Mucosa of rectum (tissue), 2 donors: ENCODE data around the gene BARHL1.

Source experiments
- H3K27ac ChIP-seq, 2 donors: one replicate each; pipeline ENCODE4 v1.7.0; 2013; ENCODE audit warnings: inconsistent platforms in 2 of 2, low read depth in 2 of 2, low read length in 2 of 2
- H3K27me3 ChIP-seq, 2 donors: one replicate each; pipeline ENCODE4 v1.7.0; 2013; ENCODE audit warnings: low read length in 2 of 2; ENCODE audit not compliant: control insufficient read depth in 2 of 2, insufficient read depth in 2 of 2
- H3K36me3 ChIP-seq, 2 donors: one replicate each; pipeline ENCODE4 v1.7.0; 2013; ENCODE audit warnings: low read length in 2 of 2; ENCODE audit not compliant: control insufficient read depth in 2 of 2, insufficient read depth in 2 of 2
- H3K4me1 ChIP-seq, 2 donors: one replicate each; pipeline ENCODE4 v1.7.0; 2013; ENCODE audit warnings: low read length in 2 of 2, mild to moderate bottlenecking in 1 of 2; ENCODE audit not compliant: control insufficient read depth in 2 of 2, insufficient read depth in 2 of 2
- H3K4me3 ChIP-seq, 2 donors: one replicate each; pipeline ENCODE4 v1.7.0; 2013; ENCODE audit warnings: low read length in 2 of 2
- H3K9ac ChIP-seq, 2 donors: one replicate each; pipeline ENCODE4 v1.7.0; 2013; ENCODE audit warnings: low read length in 2 of 2, low read depth in 1 of 2, mild to moderate bottlenecking in 1 of 2
- H3K9me3 ChIP-seq, 2 donors: one replicate each; pipeline ENCODE4 v1.7.0; 2013; ENCODE audit warnings: low read length in 2 of 2; ENCODE audit not compliant: control insufficient read depth in 2 of 2
- donor health status: healthy.
- donor health status: Normal muscosa, but diverticular disease.

BARHL1 gene

DNA sequence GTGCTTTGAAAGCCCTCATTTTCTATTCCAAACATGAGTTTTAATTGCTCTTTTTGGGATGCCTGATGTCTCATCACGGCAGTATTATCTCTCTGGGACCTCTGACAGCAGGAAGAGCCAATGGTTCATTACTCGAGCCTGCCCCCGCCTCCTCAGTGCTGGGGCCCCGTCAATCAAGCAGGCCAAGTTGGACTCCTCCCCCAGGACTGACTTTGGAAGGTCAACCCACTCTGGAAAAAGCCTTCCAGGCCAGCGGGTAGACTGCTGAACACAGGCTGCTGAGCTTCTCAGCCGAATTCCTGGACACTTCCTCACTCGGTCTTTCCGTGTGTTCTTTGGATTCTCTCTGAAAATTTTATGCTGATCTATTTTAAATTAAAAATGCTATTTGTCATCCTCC, 9.5 kb upstream of the BARHL1 start:
- Histone ChIP-seq H3K4me1 (no peaks in the 10 kb centered on the region), H3K27ac (no peak overlapping the region), H3K27me3 (peaks cover 10% of the 10 kb centered on the region in 2 donors), H3K9me3 (no peaks in the 10 kb centered on the region), H3K9ac (no peak overlapping the region), H3K4me3 (no peak overlapping the region), H3K36me3 (no peaks in the 10 kb centered on the region)

DNA sequence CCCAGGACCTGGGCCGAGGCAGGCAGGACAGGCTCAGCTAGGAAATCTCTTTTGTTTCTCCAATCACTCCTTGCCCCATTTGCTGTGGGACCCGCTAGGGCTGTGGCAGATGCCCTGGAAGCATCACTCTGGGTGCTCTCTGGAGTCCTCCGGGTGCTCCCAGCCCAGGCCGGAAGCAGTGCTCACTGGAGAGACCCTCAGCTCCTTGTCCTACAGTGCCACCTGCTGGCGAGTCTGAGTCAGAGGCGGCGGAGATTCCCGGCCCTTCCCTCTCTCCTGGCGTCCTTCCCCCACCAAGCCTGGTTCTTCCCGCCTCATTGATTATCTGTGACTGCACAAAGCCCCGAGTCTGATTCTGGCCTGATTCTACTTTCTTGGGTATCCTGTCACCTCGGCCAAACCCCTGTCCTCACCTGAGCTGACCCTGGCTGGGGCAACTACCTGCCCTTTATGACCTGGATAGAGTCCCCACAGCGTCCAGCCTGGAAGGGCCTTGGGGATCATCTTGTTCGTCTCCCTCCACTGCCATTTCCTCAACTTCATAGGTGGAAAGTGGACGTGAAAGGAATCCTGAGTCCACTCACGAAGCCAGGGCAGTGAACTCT, 7.3 kb upstream of the BARHL1 start:
- Histone ChIP-seq H3K4me1 (no peaks in the 10 kb centered on the region), H3K36me3 (no peaks in the 10 kb centered on the region), H3K27me3 (peaks cover 27 to 28% of the 10 kb centered on the region in 2 donors), H3K9me3 (no peaks in the 10 kb centered on the region), H3K4me3 (no peak overlapping the region), H3K9ac (no peak overlapping the region), H3K27ac (no peak overlapping the region)

DNA sequence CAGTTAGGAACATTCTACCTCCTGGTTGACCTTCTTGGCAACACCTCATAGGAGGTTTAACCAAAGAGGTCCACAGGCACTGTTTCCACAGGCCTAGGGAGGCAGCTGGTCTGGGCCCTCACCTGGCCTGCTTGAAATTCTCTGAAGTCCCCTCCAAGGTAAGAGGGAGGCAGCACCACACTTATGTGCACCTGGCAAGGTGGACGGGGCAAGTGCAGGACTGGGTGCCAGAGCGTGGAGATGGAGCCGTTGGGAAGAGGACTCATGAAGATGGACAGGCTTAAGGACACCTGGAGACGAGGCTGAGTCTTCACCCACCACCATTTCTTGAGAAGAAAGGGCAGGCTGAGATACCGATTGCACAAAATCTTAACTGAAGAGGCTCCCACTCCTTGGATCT, 6.6 kb upstream of the BARHL1 start:
- Histone ChIP-seq H3K4me3 (no peak overlapping the region), H3K27ac (no peak overlapping the region), H3K36me3 (no peaks in the 10 kb centered on the region), H3K27me3 (peaks cover 28 to 33% of the 10 kb centered on the region in 2 donors), H3K4me1 (no peaks in the 10 kb centered on the region), H3K9me3 (no peaks in the 10 kb centered on the region), H3K9ac (no peak overlapping the region)

DNA sequence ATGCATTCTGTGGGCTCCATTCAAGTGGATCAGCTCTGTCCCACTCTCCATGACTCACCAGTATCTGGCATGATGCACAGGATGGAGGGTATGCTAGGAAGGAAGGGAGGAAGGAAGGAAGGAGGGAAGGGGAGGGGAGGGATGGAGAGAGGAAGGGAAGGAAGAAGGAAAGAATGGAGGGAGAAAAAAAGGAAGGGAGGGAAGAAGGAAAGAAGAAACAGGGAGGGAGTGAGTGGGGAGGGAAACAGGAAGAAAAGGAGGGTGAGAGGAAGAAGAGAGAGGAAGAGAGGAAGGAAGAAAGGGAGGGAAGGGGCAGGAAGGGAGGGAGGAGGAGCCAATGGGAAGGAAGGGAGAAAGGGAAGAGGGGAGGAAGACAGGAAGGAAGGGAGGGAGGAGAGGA, 5.3 kb upstream of the BARHL1 start:
- Histone ChIP-seq H3K4me3 (no peak overlapping the region), H3K9me3 (no peaks in the 10 kb centered on the region), H3K27me3 (peaks cover 39 to 42% of the 10 kb centered on the region in 2 donors), H3K36me3 (no peaks in the 10 kb centered on the region), H3K9ac (no peak overlapping the region), H3K4me1 (no peaks in the 10 kb centered on the region), H3K27ac (no peak overlapping the region)

DNA sequence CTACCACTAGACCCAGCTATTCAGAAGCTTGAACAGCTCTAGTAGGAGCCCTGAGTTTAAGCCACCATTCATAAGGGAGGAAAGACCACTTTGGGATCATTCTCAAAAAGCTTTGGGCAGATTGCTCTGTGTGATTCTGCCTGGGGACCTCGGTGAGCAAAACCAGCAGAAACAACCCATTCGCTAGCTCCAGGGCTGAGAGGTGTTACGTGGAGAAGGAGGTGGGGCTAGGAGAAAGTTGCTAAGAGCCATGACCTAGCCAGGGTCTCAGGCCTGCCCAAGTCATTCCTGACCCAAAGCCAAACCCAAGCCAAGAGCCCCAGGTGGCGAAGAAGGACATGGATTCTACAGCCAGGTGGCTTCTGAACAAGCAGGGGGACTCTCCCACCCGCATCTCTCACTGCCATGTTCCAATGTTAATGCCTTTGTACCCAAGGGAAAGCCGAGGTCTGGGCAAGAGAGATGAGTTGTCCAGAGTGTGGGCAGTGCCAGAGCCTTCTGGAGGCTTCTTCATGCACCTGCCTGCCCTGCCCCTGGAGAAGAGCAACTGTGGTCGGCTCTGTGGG, 4.0 kb upstream of the BARHL1 start:
- no peak overlapping the region for H3K9ac ChIP-seq
- no peak overlapping the region for H3K4me3 ChIP-seq
- H3K9me3 ChIP-seq: no peaks in the 10 kb centered on the region
- peaks cover 49 to 53% of the 10 kb centered on the region in 2 donors for H3K27me3 ChIP-seq
- no peaks in the 10 kb centered on the region for H3K4me1 ChIP-seq
- no peaks in the 10 kb centered on the region for H3K36me3 ChIP-seq
- no peak overlapping the region for H3K27ac ChIP-seq

DNA sequence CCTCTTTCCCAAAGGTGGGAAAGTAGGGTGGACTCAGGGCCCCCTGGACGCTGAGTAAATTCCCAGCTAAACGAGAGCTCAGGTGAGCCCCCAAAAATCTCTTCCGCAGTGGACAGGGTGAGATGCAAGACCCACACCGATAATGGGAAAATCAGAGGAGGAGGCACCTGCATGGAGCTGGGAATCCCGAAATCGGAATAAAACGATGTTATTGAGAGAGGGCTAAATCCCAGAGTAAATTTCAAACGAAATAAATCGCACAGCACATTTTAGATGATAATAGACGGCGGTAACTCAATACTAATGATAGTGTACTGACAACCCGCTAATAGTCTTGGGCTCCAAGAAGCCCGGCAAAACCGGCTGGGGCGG, 3.0 kb upstream of the BARHL1 start:
- Histone ChIP-seq H3K9ac (no peak overlapping the region), H3K9me3 (no peaks in the 10 kb centered on the region), H3K27ac (no peak overlapping the region), H3K27me3 (peaks cover 57 to 62% of the 10 kb centered on the region in 2 donors), H3K4me1 (no peaks in the 10 kb centered on the region), H3K4me3 (no peak overlapping the region), H3K36me3 (no peaks in the 10 kb centered on the region)

DNA sequence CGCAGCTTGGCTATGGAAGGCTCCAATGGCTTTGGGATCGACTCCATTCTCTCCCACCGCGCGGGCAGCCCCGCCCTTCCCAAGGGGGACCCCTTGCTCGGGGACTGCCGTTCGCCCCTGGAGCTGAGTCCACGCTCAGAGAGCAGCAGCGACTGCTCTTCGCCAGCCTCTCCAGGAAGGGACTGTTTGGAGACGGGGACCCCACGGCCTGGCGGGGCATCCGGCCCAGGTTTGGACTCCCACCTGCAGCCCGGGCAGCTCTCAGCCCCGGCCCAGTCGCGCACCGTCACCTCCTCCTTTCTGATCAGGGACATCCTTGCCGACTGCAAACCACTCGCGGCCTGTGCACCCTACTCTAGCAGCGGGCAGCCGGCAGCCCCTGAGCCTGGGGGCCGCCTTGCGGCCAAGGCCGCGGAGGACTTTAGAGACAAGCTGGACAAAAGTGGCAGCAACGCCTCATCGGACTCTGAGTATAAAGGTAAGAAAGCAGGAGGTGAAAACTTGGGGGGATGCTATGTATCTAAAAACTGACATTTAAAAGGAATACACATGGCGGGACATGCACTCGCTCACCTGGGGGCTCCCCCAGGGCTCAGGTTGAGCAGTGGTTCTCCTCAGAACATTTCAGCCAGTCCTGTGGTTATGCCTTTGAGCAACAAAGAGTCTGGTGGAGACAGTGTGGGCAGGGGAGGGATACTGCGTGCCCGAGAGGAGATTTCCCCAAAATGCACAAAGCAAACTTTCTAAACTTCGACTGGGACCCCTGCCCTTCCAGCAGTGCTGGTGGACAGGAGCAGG, 579 bp downstream of the BARHL1 start:
- Histone ChIP-seq H3K4me3 (no peak overlapping the region), H3K9me3 (no peaks in the 10 kb centered on the region), H3K27ac (no peak overlapping the region), H3K9ac (no peak overlapping the region), H3K36me3 (no peaks in the 10 kb centered on the region), H3K27me3 (peaks cover 81 to 87% of the 10 kb centered on the region in 2 donors), H3K4me1 (no peaks in the 10 kb centered on the region)

DNA sequence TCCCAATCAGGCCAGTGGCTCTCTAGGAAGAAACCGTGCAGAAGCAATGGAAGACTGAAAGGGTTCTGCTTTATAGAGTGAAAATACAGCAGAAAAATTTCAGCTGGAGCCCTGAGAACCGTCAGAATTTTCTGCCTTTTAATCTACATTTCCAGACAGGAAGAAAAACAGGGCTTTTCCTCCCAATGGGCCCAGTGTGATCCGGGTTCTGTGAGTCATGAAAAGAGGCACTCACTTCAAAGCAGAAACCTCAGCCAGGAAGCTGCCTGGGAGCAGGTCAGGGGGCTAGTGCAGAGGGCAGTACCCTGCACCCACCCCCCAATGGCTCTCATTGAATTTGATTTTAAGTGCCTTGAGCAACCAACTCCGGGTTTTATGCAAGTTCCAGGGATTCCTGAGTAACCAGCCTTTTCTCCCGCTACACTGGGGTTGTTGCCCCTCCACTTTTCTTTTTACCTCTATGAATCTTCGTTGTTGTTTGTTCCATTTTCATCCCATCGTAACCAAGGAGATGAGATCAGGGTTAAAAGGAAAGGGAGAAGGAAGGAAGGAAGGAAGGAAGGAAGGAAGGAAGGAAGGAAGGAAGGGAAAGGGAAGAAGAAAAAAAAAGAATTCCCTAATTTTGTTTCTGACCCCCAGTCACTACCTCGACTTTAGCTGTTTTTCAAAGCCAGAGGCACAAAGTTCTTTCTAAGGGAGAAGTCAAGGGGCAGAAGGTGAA, 1.3 kb downstream of the BARHL1 start:
- Histone ChIP-seq H3K9me3 (no peaks in the 10 kb centered on the region), H3K4me1 (no peaks in the 10 kb centered on the region), H3K4me3 (no peak overlapping the region), H3K36me3 (no peaks in the 10 kb centered on the region), H3K27me3 (peaks cover 82 to 88% of the 10 kb centered on the region in 2 donors), H3K27ac (no peak overlapping the region), H3K9ac (no peak overlapping the region)

DNA sequence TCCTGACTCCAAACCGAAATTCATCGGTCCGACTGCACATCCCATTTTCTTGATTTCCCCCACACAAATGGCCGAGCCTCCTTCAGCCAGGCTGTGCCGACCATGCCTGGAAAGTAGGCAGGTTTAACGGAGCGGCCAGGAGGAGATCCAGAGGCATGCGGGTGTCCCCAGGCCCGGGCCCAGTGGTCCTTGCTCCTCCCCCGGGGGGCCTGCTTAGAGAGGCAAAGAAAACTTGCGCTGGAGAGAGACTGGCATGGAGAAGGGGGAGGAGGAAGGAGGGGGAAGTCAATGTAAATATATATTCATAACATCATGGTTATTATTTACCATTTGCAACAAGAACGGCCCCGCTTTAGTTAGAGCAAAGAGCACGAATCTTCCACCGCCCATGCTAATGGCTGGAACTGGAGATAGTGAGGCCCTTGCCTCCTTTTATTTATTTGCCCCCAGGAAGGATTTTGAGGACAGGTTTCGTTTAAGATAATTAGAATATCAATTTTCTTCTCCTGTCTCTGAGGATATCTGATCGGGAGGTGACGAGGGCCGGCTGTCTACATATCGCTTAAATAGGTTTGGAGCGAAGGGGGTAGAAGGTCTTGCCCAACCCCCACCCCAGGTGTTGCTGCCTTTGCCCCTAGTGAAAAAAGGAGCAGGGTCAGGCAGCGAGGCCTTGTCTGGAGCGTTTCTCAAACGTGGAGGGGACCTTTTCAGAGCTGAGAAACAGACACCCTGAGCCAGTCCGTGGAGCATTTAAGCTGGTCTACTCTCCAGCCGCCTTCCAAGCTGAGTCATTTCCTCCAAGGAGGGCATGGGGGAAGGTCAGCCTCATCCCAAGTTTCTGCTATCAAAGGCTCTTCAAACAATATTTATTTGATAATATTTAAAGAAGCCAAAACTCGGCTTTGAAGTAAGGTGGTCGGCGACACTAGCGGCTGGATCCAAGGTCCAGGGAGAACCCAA, 2.5 kb downstream of the BARHL1 start:
- no peaks in the 10 kb centered on the region for H3K36me3 ChIP-seq
- H3K9me3 ChIP-seq: no peaks in the 10 kb centered on the region
- H3K9ac ChIP-seq: no peak overlapping the region
- H3K27me3 ChIP-seq: peaks cover 76 to 82% of the 10 kb centered on the region in 2 donors
- H3K27ac ChIP-seq: no peak overlapping the region
- H3K4me3 ChIP-seq: no peak overlapping the region
- no peaks in the 10 kb centered on the region for H3K4me1 ChIP-seq
